HG03066 (cell line): Measurements from ENCODE around the gene WWOX.

Experiments used
- ATAC-seq: cut with Tn5 transposase; IDR thresholded peaks from one replicate; pipeline ENCODE4 v1.9.1; 2021; ENCODE audit warnings: low read depth; ENCODE audit not compliant: unreplicated experiment

Gene WWOX

DNA sequence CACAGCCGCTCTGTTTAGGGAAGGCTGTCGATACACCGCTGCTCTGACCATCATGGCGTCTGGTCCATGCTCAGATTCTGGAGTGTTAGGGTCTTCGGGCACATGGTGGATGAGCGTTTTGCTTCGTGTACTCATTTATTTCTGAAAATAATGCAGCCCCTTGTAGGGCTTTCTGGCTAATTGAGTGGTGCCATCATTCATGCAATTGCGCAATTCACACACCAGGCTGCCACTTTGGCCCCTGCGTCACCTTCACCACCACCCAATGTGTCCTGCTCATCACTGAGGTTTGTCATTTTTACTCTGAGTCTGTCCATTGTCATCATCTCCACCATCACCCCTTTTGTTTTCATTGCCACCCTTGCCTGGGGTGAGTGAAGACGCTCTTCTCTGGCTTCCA lies 557.4 kb downstream of the WWOX start:
- no peak for ATAC-seq

- ATAC-seq, result no peak
Measured at GRCh38 chr16:78659216-78659615, 559.8 kb downstream of the WWOX start.

DNA sequence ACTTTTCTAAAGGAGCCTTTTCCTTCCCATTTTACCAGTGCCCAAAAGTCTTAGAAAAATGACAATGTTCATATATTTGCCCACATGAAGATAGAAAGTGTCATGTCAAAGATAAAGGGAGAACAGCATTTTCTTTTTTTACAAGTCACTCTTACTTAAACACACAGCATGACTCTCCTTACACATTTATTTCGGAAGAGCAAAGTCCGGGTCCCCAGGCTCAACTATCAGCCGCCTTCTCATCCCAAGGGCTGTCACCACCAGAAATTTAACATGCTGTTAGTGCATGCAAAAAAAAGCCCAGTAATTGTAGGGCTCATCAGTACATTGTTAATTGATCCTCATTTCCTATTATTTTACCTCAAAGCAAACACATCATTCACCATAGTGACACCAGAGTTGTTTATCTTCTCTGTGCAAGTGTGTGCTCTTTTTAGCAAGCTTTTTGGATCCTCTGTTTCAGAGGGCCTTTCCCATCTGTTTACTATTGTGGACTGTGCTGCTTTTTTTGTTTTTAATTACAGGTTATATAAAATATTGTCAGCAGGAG lies 560.3 kb downstream of the WWOX start:
- ATAC-seq, result no peak

DNA sequence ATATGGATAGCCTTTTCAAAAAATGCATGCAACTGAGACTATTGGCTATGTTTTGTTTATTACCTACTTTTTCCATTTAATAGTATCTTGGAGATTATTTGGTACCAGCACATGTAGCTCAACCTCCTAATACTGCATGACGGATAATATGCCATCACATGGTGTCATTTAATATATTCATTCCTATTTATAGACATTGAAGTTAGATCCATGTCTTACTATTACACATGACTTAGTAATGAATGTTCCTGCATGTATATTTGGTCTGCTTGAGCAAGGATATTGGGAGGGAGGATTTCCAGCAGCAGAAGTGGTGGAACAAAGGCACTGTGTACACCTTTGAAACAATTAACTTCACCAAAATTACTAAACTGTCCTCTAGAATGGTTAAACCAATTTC lies 561.3 kb downstream of the WWOX start:
- ATAC-seq, result no peak

DNA sequence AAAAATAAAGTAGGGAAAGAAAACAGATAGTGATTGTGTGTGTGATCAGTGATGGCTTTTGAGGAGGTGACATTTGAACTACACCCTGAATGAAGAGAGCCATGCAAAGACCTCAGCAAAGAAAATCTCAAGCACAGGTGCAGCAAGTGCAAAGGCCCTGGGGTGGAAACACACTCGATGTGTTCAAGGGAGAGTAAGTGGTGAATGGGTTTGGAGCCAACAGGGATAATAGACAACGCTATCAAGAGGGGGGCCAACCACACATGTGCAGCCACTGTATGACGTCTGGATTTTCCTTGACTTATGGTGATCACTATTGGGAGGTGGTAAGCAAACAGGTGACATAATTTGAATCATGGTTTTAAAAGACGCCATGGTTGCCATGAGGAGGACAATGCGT lies 564.2 kb downstream of the WWOX start:
- ATAC-seq, result no peak

DNA sequence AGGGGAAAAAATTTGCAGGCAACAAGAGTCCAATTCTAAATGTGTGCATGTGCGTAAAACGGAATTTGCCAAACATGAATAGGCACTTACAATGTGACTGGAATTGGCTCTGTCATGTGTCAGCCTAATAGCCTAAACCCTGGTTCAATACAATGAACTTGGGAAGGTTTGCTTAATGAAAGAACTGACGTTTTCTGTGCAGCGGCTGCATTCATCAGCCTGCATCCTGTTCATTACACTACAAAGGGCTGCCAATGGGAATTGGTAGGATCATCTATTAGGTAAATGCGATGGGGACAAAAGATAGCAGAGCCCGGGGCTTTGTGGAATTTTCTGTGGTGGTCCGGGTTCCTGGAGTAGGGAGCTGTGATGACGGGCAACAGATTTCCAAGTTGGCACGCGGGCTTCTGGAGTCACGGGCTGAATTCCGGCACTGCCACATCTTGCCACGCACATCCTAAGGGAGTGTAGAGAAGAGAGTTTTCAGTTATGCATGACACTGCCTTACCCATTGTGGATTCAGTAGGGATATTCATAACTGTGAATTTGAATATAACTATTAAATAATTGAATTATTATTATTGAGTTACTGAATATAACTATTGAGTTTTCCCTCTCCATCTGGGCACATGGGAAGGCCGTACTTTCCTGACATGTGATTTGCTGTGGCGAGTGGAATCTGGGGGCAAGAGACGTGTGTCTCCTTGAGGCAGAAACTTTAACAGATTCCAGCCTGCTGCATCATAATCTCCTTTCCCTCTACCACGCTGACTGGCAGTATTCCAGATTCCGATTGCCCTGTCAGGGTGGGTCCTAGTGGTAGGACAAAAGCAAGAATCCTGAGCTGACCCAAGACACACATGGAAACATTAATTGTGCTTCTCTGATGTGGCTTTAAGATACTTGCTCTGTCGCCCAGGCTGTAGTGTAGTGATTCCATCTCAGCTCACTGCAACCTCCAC lies 565.6 kb downstream of the WWOX start:
- ATAC-seq, result no peak

DNA sequence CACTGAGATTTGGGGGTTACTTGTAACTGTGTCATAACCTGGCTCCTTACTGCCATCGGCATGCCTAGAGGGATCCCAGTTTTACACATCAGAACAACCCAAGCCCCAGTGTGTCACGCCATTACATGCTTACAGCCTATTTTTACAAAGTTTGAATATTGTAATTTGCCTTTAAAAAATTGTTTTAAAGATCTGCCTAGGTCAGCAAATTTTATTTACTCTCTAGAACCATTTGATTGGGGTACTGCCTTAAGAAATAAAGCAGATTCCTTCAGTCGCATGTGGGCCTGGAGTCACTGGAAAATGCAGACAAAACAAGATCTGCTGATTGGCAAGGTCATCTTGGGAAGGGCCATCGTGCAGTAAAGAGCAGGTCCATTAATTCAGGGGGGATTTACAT lies 566.9 kb downstream of the WWOX start:
- ATAC-seq, result no peak

- no peak for ATAC-seq
Measured at GRCh38 chr16:78667675-78668074, 568.2 kb downstream of the WWOX start.

DNA sequence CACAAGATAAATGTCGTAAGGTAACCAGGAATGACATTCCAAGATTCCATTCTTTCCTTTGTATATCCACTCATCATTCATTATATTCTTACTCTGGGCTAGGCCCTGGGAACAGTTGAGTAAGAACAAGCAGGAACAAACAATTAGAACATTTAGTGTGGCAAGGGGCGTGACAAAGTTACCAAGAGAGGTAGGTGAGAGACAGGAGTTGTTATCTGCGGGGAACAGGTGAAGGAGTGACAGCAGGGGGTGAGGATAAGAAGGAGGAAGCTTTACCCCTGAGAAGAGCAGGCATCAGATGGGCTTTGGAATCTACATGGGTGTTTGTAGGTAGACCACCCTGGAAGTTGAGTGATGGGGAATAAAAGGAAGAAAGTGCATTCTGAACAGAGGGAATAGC lies 568.9 kb downstream of the WWOX start:
- ATAC-seq, result no peak

DNA sequence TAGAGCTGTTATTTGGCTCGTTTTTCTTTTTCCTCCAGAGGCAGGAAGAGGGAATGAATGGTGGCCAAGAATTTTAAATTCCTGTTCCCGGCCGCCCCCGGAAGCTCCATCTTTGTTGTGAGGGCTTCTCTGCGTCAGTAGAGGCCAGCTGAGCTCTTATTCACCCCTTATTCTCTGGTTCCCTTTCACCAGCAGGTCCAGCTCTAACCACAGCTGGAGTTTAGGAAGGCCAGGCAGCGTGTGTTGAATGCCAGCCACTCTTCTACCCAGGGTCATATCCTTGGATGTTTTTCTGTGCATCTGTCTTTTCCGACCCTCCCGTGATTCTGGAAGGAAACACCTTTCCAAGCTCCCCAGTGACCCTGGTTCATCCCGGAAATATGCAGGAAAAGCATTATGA lies 570.5 kb downstream of the WWOX start:
- ATAC-seq, result no peak

GRCh38 chr16:78672779-78673556 lies 573.5 kb downstream of the WWOX start:
- no peak for ATAC-seq

GRCh38 chr16:78673884-78674283 lies 574.4 kb downstream of the WWOX start:
- ATAC-seq, result no peak

DNA sequence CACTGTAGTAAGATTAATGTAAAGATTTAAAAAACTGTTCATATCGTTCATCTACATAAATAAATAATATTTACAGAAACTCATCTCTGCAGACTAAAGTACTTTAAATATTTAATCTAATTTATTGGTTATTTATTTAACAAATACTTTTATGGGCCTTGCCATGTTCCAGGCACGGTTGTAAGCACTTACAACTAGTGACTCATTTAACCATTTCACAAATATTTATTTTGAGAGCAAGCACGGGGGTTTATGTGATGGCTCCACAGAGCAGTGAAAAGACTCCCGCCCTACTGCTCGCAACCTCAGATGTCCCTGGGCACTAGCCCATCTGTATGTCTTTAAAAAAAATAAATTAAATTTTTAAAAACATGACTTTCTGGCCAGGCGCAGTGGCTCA lies 575.9 kb downstream of the WWOX start:
- no peak for ATAC-seq

DNA sequence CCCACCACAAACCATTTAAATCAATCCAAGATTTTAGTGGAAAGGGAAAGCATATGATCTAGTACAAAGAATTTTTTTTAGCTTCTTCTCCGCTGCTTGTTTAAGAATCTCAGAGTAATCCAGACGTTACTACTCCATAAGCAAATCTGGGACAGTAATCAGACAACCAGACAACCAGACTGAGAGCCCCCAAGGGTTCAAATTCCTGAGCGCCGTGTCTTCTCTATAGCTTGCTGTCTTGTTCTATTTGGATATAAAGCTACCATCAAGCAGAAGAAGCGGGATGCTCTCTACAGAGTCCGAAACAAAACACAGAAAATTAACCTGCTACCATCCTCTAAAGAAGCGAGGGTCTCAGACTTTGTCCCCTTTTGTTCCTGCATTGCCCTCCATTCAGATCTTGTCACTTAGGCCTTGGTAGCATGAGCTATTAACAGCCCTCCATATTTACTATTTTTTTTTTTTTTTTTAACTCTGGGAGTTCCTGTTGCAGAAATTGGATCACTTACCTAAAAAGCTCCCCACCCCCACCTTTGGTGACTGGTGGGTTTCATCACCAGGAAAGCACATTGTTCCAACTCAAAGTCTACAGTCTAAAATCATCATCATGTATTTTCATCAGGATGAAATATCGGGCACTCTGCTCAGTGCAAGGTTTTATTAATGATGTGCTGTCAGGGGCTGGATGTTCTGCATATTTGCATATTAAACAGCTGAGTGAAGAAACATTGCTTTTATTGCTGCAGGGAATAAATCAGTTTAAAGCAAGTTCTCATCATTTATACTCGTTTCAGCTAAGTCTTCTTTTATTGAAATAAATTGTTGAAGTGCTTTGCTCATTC lies 576.7 kb downstream of the WWOX start:
- no peak for ATAC-seq

GRCh38 chr16:78677181-78677731 lies 577.8 kb downstream of the WWOX start:
- ATAC-seq, result no peak

- no peak for ATAC-seq
Measured at GRCh38 chr16:78679546-78679945, 580.1 kb downstream of the WWOX start.

- ATAC-seq, result no peak
Measured at GRCh38 chr16:78681743-78682142, 582.3 kb downstream of the WWOX start.

DNA sequence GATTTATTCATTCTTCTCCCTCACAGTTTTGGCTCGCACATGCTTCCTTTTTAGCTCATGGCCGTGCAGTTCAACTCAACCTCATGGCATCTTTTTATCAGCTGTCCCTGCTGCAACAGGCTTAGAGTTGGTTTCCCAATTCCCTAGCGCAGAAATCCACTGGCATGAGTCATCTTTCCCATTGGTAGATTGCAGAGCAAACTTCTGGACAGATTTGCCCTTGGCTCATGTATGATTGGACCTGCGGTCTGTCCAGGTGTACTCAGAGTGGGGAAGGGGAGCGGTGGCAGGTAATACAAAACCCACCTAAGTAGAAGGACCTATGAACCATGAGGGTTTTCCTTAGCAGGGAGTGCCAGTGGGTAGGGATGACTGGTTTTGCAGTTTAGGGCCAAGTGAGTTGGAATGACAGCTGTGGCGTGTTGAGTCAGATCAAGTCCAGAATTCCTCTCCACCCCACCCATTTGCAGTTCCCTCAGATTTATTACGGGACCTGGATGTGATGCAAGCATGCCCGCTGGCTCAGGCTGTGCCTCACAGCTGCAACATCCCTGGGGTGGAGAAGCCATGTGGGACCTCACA lies 584.7 kb downstream of the WWOX start:
- no peak for ATAC-seq

DNA sequence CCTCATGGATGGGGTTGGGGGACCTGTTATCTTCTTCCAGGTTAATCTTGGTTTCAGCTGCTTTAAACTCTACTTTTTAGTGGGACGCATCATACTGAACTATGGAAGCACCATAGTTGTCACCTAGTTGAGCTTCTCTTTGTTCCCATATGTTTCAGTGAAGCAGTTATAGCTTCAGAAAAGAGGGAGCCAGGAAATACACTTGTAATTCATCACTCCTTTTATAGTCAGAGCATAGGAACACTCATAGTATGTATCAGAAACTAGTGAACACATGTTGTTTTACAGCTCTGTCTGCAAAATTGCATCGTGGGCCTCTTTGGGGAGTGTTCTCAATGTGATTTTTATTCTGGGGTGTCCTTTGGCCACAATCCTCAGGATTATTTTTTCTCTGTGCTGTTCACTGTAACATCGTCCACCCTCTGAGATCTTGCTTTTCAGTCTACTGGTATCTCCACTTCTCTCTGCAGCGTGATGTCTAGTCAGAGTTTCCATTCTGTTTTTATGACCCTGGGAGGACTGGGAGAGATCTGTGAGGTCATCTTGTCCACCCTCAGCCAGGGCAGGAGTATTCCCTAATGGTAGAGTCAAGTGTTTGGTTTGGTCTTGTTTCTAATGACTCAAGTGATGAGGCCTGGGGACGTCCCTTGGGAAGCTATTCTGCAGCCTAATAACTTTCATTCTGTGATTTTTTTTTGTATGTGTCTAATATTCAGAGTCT lies 585.4 kb downstream of the WWOX start:
- no peak for ATAC-seq
